ENCODE results near the gene MARK1.

MARK1 gene

DNA sequence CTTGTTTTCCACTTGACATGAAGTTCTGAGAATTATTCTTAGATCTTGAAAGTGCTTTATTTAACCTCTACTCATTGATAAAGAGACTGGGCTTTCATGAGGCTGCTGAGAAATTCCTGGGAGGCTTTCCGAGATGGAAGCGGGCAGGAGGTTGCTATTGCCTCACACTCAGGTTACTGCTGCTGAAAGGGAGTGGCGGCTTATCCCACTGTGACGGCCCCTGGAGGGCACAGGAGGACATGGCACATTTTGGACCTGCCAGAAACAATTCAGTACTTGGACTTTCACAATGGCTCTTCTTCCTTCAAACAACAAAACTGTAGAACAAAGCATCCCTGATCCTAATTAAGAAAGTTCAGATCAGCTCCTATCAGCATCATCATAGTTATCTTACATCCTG, 16.2 kb upstream of the MARK1 start:
- TF ChIP-seq, protein P1, sequence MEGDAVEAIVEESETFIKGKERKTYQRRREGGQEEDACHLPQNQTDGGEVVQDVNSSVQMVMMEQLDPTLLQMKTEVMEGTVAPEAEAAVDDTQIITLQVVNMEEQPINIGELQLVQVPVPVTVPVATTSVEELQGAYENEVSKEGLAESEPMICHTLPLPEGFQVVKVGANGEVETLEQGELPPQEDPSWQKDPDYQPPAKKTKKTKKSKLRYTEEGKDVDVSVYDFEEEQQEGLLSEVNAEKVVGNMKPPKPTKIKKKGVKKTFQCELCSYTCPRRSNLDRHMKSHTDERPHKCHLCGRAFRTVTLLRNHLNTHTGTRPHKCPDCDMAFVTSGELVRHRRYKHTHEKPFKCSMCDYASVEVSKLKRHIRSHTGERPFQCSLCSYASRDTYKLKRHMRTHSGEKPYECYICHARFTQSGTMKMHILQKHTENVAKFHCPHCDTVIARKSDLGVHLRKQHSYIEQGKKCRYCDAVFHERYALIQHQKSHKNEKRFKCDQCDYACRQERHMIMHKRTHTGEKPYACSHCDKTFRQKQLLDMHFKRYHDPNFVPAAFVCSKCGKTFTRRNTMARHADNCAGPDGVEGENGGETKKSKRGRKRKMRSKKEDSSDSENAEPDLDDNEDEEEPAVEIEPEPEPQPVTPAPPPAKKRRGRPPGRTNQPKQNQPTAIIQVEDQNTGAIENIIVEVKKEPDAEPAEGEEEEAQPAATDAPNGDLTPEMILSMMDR (IDR thresholded peaks at IDR 0.05; ENCODE audit: low read depth, low read length) = no peak
- H3K4me3 ChIP-seq (replicated peaks in 1 of 2; ENCODE audit: low read depth in 2 of 2, low read length in 2 of 2) = no peak overlapping the region
- DNase-seq (ENCODE audit: low read depth in 2 of 2) = no peak

DNA sequence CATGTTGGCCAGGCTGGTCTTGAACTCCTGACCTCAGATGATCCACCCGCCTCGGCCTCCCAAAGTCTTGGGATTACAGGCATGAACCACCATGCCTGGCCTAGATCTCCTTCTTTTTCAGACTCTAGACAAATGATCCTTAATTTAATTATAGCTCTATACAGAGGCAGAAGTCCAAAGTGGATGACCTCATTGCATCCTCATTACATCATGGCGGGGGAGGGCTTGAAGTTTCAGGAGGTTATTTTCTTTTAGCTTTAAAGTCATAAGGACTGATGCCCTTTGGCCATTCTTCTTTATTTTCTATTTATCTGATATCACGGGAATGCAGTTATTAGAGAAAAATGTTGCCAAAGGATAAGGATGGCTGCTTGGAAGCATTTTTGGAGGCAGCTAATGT, 14.1 kb upstream of the MARK1 start:
- no peak overlapping the region for H3K4me3 ChIP-seq (replicated peaks in 1 of 2; ENCODE audit: low read depth in 2 of 2, low read length in 2 of 2)
- TF ChIP-seq, protein P1 (IDR thresholded peaks at IDR 0.05; ENCODE audit: low read depth, low read length) = no peak
- DNase-seq (ENCODE audit: low read depth in 2 of 2) = no peak

DNA sequence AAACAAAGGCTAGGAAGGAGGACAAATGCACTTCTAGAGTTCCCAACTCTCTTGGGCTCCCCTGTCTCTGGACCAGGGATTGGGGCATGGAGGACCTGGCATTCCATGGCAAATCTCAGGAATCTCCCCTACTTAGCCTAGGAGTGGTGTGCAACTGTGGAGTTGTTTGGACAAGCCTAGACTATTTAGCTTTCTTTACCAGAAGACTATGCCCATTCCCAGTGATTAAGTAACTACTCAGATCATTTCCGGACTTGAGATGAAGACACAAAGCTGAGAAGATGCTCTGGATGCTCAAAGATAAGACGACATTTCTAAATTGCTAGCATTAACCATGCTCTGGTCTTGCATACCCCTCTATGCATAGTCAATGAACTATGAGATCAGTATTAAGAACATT, 13.7 kb upstream of the MARK1 start:
- H3K4me3 ChIP-seq (replicated peaks in 1 of 2; ENCODE audit: low read depth in 2 of 2, low read length in 2 of 2) = no peak overlapping the region
- TF ChIP-seq, protein P1 (IDR thresholded peaks at IDR 0.05; ENCODE audit: low read depth, low read length) = no peak
- no peak for DNase-seq (ENCODE audit: low read depth in 2 of 2)

DNA sequence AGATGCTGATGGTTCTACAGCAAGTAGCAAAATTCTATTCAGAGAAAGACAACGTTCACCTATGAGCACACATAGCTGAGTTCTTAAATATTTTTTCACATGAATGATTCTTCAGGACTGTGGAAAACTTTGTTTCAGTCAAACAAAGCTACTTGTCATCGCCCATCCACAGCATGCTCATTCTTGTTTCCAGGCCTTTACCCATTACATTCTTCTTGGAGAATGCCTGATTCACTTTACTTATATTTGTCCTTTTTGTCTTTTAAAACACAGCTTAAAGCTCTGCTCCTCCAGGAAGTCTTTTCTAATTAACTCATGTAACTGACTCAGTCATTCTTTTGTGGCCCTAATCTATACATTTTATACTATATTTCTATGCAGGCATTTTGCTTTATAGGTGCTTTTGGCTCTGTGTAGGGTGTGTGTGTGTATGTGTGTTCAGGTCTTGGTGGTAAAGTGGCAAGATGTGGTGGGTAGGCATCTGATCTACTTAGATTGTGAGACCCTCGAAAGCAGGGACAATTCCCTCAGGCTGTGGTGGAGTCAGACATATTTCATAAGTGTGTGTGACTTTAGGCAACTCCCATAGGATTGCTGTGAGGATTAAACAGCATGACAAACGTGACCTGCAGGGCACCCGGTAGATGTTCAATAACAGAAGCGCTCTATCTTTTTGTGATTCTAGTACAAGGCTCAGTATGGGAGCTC, 11.8 kb upstream of the MARK1 start:
- TF ChIP-seq, protein P1 (IDR thresholded peaks at IDR 0.05; ENCODE audit: low read depth, low read length) = no peak
- no peak for DNase-seq (ENCODE audit: low read depth in 2 of 2)
- H3K4me3 ChIP-seq (replicated peaks in 1 of 2; ENCODE audit: low read depth in 2 of 2, low read length in 2 of 2) = no peak overlapping the region

DNA sequence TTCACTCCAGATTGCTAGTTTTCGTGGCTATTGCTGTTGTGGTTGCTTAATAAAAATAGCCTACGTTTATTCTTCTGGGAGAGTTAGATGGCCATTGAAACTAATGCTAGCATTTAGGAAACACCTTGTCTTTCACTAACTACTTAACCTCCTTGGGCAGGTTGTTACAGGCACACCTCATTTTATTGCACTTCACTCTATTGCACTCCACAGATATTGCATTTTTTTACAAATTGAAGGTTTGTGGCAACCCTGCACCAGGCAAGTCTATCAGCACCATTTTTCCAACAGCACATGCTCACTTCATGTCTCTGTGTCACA, 11.3 kb upstream of the MARK1 start:
- TF ChIP-seq, protein P1 (IDR thresholded peaks at IDR 0.05; ENCODE audit: low read depth, low read length) = no peak
- DNase-seq (ENCODE audit: low read depth in 2 of 2) = no peak
- H3K4me3 ChIP-seq (replicated peaks in 1 of 2; ENCODE audit: low read depth in 2 of 2, low read length in 2 of 2) = no peak overlapping the region

DNA sequence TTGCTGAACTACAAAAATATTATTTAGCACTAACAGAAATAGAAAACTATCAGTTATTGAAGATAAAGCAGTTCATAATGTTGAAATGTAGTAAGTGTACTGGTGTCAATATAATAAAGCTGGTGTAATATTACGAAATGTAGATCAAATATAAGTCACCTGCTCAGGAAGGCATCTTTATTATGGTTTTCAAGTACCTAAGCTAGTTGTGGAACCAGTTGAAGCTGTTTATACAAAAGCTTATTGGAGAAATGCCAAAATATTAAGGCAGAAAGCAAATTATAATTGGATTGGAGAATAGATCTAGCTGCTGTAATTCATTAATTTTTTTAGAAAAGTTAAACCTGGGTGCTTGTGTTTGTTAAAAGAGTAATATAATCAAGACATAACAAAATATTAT, 6.2 kb upstream of the MARK1 start:
- TF ChIP-seq, protein P1 (IDR thresholded peaks at IDR 0.05; ENCODE audit: low read depth, low read length) = no peak
- no peak for DNase-seq (ENCODE audit: low read depth in 2 of 2)
- H3K4me3 ChIP-seq (replicated peaks in 1 of 2; ENCODE audit: low read depth in 2 of 2, low read length in 2 of 2) = no peak overlapping the region

DNA sequence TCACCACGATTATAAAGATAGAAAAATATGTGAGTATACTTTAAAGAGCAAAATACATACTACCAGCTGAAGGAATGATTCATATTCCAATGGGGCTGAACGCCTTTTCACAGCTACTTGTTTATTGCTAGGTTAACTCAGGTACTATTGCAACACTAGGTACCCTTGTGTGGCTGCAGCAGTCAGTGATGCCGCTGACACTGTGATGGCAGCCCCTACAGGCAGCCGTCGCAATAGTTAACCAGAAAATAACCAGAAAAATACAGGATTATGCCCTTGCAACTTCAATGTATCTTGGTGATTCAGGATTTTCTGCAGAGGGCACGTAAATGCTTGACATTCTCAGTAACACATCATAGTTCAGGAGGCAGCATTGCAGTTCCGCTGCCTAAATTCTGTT, 1.6 kb upstream of the MARK1 start:
- H3K4me3 ChIP-seq (replicated peaks in 1 of 2; ENCODE audit: low read depth in 2 of 2, low read length in 2 of 2) = no peak overlapping the region
- DNase-seq (ENCODE audit: low read depth in 2 of 2) = no peak
- TF ChIP-seq, protein P1 (IDR thresholded peaks at IDR 0.05; ENCODE audit: low read depth, low read length) = no peak
